OCI-LY1 (cell line): ENCODE measurements around the gene EDC3.

Source experiments
- H2AFZ ChIP-seq: fragments of 200-600 bp; sonication (generic), shearing (Covaris generic); 2 replicates; pipeline ENCODE4 v1.6.0; 2014; ENCODE audit warnings: antibody characterized with exemption, mild to moderate bottlenecking, low read length
- H3F3A ChIP-seq: fragments of 200-600 bp; sonication (generic), shearing (Covaris generic); 2 replicates; pipeline ENCODE4 v1.6.0; 2014; ENCODE audit warnings: mild to moderate bottlenecking, antibody characterized with exemption, low read length, moderate library complexity; ENCODE audit not compliant: insufficient read depth
- H3K27ac ChIP-seq: fragments of 200-600 bp; sonication (generic); 2 replicates; pipeline ENCODE4 v1.5.1; 2014; ENCODE audit warnings: low read length, mixed run types, mild to moderate bottlenecking, low read depth; ENCODE audit not compliant: poor library complexity, severe bottlenecking
- H3K27me3 ChIP-seq: fragments of 200-600 bp; sonication (generic); 2 replicates; pipeline ENCODE4 v1.6.0; 2014; ENCODE audit warnings: antibody characterized with exemption, mild to moderate bottlenecking, low read length, moderate library complexity; ENCODE audit not compliant: insufficient read depth
- H3K36me3 ChIP-seq: fragments of 200-600 bp; sonication (generic); 2 replicates; pipeline ENCODE4 v1.6.1; 2014; ENCODE audit warnings: mild to moderate bottlenecking, antibody characterized with exemption, low read length, moderate library complexity, mixed read lengths; ENCODE audit not compliant: insufficient read depth
- H3K4me1 ChIP-seq: fragments of 200-600 bp; sonication (generic); 2 replicates; pipeline ENCODE4 v1.5.1; 2014; ENCODE audit warnings: mild to moderate bottlenecking, low read length, moderate library complexity; ENCODE audit not compliant: insufficient read depth, severe bottlenecking
- H3K4me2 ChIP-seq: fragments of 200-600 bp; sonication (generic), shearing (Covaris generic); 2 replicates; pipeline ENCODE4 v1.6.1; 2014; ENCODE audit warnings: low read length
- H3K4me3 ChIP-seq: fragments of 200-600 bp; sonication (generic); 2 replicates; pipeline ENCODE4 v1.5.1; 2014; ENCODE audit warnings: low read length, low read depth, mild to moderate bottlenecking, mixed read lengths; ENCODE audit not compliant: poor library complexity, severe bottlenecking
- H3K79me2 ChIP-seq: fragments of 200-600 bp; shearing (Covaris generic); 2 replicates; pipeline ENCODE4 v1.6.1; 2016; ENCODE audit warnings: mixed run types, low read length, mixed read lengths; ENCODE audit not compliant: insufficient read depth
- H3K9ac ChIP-seq: fragments of 200-600 bp; sonication (generic), shearing (Covaris generic); 2 replicates; pipeline ENCODE4 v1.6.1; 2014; ENCODE audit warnings: mild to moderate bottlenecking, low read length, mixed read lengths
- H3K9me2 ChIP-seq: fragments of 200-600 bp; sonication (generic), shearing (Covaris generic); 2 replicates; pipeline ENCODE4 v1.6.1; 2014; ENCODE audit warnings: low read depth, mild to moderate bottlenecking, low read length, mixed read lengths
- H3K9me3 ChIP-seq: fragments of 200-600 bp; shearing (Covaris generic); 2 replicates; pipeline ENCODE4 v1.6.1; 2014; ENCODE audit warnings: low read length, mixed read lengths
- H4K20me1 ChIP-seq: fragments of 200-600 bp; sonication (generic), shearing (Covaris generic); 2 replicates; pipeline ENCODE4 v1.6.0; 2016; ENCODE audit warnings: mild to moderate bottlenecking, low read length; ENCODE audit not compliant: insufficient read depth
- CTCF ChIP-seq: fragments of 200-600 bp; sonication (generic), shearing (Covaris generic); IDR thresholded peaks from 2 replicates; pipeline ENCODE4 v1.5.1; 2017; ENCODE audit warnings: mild to moderate bottlenecking, antibody characterized with exemption, low read length, moderate library complexity, mixed read lengths
- EZH2 ChIP-seq: fragments of 200-600 bp; sonication (generic), shearing (Covaris generic); IDR thresholded peaks from 2 replicates; pipeline ENCODE4 v1.8.0; 2017; ENCODE audit warnings: borderline replicate concordance, mixed run types, mild to moderate bottlenecking, antibody characterized with exemption, low read length, moderate library complexity, mixed read lengths

EDC3 gene

GRCh38 chr15:74692327-74692726 lies 3.5 kb downstream of the EDC3 start:
- no peak overlapping the region for H2AFZ ChIP-seq
- H3K79me2 ChIP-seq: peaks cover 49% of the 10 kb centered on the region
- no peaks in the 10 kb centered on the region for H3K9me3 ChIP-seq
- TF ChIP-seq EZH2 (no peak), CTCF (no peak)
- no peak overlapping the region for H3K27ac ChIP-seq
- H3K9me2 ChIP-seq: no peaks in the 10 kb centered on the region
- H3K4me3 ChIP-seq: no peak overlapping the region
- H3K36me3 ChIP-seq: peaks cover 3% of the 10 kb centered on the region
- no peaks in the 10 kb centered on the region for H3F3A ChIP-seq
- H3K4me1 ChIP-seq: peaks cover 31% of the 10 kb centered on the region
- H3K27me3 ChIP-seq: no peaks in the 10 kb centered on the region
- H3K4me2 ChIP-seq: no peak overlapping the region
- no peak overlapping the region for H3K9ac ChIP-seq
- no peaks in the 10 kb centered on the region for H4K20me1 ChIP-seq

- peaks cover 30% of the 10 kb centered on the region for H3K36me3 ChIP-seq
- no peak overlapping the region for H3K4me2 ChIP-seq
- H3K9me3 ChIP-seq: peaks cover 5% of the 10 kb centered on the region; the same call in 1 of the 2 replicates
- H3K4me1 ChIP-seq: no peaks in the 10 kb centered on the region
- no peaks in the 10 kb centered on the region for H3F3A ChIP-seq
- H3K4me3 ChIP-seq: no peak overlapping the region
- peaks cover 16% of the 10 kb centered on the region for H3K79me2 ChIP-seq
- H2AFZ ChIP-seq: no peak overlapping the region
- no peak overlapping the region for H3K27ac ChIP-seq
- TF ChIP-seq CTCF (no peak), EZH2 (no peak)
- H3K9me2 ChIP-seq: no peaks in the 10 kb centered on the region
- no peak overlapping the region for H3K9ac ChIP-seq
- H4K20me1 ChIP-seq: no peaks in the 10 kb centered on the region
- no peaks in the 10 kb centered on the region for H3K27me3 ChIP-seq
Measured at GRCh38 chr15:74683758-74684157, 12.1 kb downstream of the EDC3 start.

- Histone ChIP-seq H3K27me3 (no peaks in the 10 kb centered on the region), H4K20me1 (no peaks in the 10 kb centered on the region), H3K27ac (no peak overlapping the region), H2AFZ (no peak overlapping the region), H3F3A (no peaks in the 10 kb centered on the region), H3K79me2 (peaks cover 15% of the 10 kb centered on the region), H3K4me2 (no peak overlapping the region), H3K9me2 (no peaks in the 10 kb centered on the region), H3K4me1 (peaks cover 3% of the 10 kb centered on the region), H3K36me3 (peaks cover 30% of the 10 kb centered on the region), H3K9me3 (peaks cover 5% of the 10 kb centered on the region; the same call in 1 of the 2 replicates), H3K9ac (no peak overlapping the region), H3K4me3 (no peak overlapping the region)
- no peak for TF ChIP-seq CTCF
- TF ChIP-seq EZH2: no peak
Measured at GRCh38 chr15:74682954-74683353, 12.9 kb downstream of the EDC3 start.
